ENCODE measurements around the gene DCAF4.

DNA sequence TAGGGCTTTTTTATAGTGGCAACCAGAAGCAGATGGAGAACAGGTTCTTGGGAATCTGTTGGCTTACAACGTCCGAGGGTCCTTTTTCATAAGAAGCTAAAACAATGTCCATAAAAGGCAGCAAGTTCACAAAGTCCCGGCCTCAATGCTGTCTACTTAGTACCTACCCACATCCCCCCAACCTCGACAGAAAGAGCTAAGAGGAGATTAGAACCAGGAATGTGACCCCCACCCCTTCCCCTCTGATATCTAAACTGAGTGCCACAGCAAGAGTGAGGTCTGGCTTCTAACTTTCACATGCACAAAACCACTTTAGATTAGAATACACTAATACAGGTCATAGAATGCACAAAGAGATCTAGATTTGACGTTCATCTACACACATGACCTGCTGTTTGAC, 36.9 kb upstream of the DCAF4 start:
- TF ChIP-seq CTCF (IDR thresholded peaks at IDR 0.05; ENCODE audit: insufficient read depth, low read length) (no peak), GABPA (IDR thresholded peaks at IDR 0.05; ENCODE audit: low read depth) (no peak), SPI1 (IDR thresholded peaks at IDR 0.05; ENCODE audit: borderline replicate concordance, low read depth) (no peak), POLR2AphosphoS5 (IDR thresholded peaks at IDR 0.05; ENCODE audit: low read depth) (no peak)

All from HL-60 (cell line).